Naive thymus-derived CD4-positive, alpha-beta T cell (primary cell): ENCODE measurements around the gene CCDC137. TPM values are rescaled to one million over a fixed set of nuclear protein-coding genes. Genes with fewer than 3 reads are reported as not detected.

Source experiments
- ATAC-seq: fragments of 150-1000 bp; cut with Tn5 transposase; 2 replicates; pipeline ENCODE4 v1.10.0; 2021; ENCODE audit warnings: mild to moderate bottlenecking, moderate library complexity
- CTCF ChIA-PET: fragments of 350-600 bp; sonication (Branson Sonifier 250); formaldehyde crosslinking; loops from one replicate; lab custom pipeline; 2021; ENCODE audit warnings: antibody characterized with exemption; lab: Charles Lee
- POLR2A ChIA-PET: fragments of 350-600 bp; sonication (Branson Sonifier 250); formaldehyde crosslinking; loops from one replicate; lab custom pipeline; 2021; ENCODE audit warnings: antibody characterized with exemption, inconsistent platforms; lab: Charles Lee
- DNase-seq, 9 donors: peaks; one replicate each; pipeline versions ENCODE4 v3.0.0 to v3.0.0-alpha.2; 2020 to 2022; ENCODE audit warnings: mixed read lengths in 1 of 9
- H3K27ac ChIP-seq: one replicate; pipeline ENCODE4 v1.7.0; 2013; ENCODE audit warnings: mild to moderate bottlenecking, low read depth, low read length, moderate library complexity
- H3K27me3 ChIP-seq, 2 donors: one replicate each; pipeline ENCODE4 v1.7.0; 2013; ENCODE audit warnings: low read length in 2 of 2, mild to moderate bottlenecking in 2 of 2, moderate library complexity in 2 of 2; ENCODE audit not compliant: control insufficient read depth in 2 of 2, insufficient read depth in 2 of 2
- H3K36me3 ChIP-seq, 3 experiments: 1 replicate in 2 of 3; 2 replicates in 1 of 3; pipeline ENCODE4 v1.7.0; 2013; ENCODE audit warnings: low read length in 3 of 3, mild to moderate bottlenecking in 3 of 3, moderate library complexity in 1 of 3; ENCODE audit not compliant: insufficient read depth in 3 of 3, control insufficient read depth in 2 of 3
- H3K4me1 ChIP-seq, 2 donors: one replicate each; pipeline ENCODE4 v1.7.0; 2013; ENCODE audit warnings: low read length in 2 of 2, mild to moderate bottlenecking in 2 of 2, moderate library complexity in 1 of 2; ENCODE audit not compliant: control insufficient read depth in 2 of 2, insufficient read depth in 2 of 2
- H3K4me3 ChIP-seq: 2 replicates; pipeline ENCODE4 v1.7.0; 2013; ENCODE audit warnings: mild to moderate bottlenecking, low read length
- H3K9me3 ChIP-seq, 3 experiments: 1 replicate in 2 of 3; 2 replicates in 1 of 3; pipeline ENCODE4 v1.7.0; 2013; ENCODE audit warnings: low read length in 3 of 3; ENCODE audit not compliant: control insufficient read depth in 2 of 3
- H3K27ac Mint-ChIP-seq, 9 donors: one replicate each; pipeline ENCODE4 v1.8.0; 2020 to 2022; ENCODE audit warnings: mixed read lengths in 9 of 9, mild to moderate bottlenecking in 8 of 9, moderate library complexity in 5 of 9, inconsistent platforms in 2 of 9
- H3K27me3 Mint-ChIP-seq, 5 donors: one replicate each; pipeline ENCODE4 v1.8.0; 2021 to 2022; ENCODE audit warnings: mixed read lengths in 5 of 5, mild to moderate bottlenecking in 1 of 5
- H3K36me3 Mint-ChIP-seq, 5 donors: one replicate each; pipeline ENCODE4 v1.8.0; 2020 to 2022; ENCODE audit warnings: mixed read lengths in 5 of 5, mild to moderate bottlenecking in 3 of 5, inconsistent platforms in 1 of 5
- H3K4me1 Mint-ChIP-seq, 7 donors: one replicate each; pipeline ENCODE4 v1.8.0; 2020 to 2022; ENCODE audit warnings: mixed read lengths in 7 of 7, mild to moderate bottlenecking in 3 of 7, inconsistent platforms in 1 of 7
- H3K4me3 Mint-ChIP-seq, 10 donors: one replicate each; pipeline ENCODE4 v1.8.0; 2020 to 2022; ENCODE audit warnings: mild to moderate bottlenecking in 10 of 10, mixed read lengths in 10 of 10, moderate library complexity in 6 of 10, inconsistent platforms in 2 of 10
- H3K9me3 Mint-ChIP-seq, 11 donors: one replicate each; pipeline ENCODE4 v1.8.0; 2020 to 2022; ENCODE audit warnings: mixed read lengths in 11 of 11, mild to moderate bottlenecking in 4 of 11, inconsistent platforms in 1 of 11, moderate library complexity in 1 of 11
- intact Hi-C, 2 donors: fragments of 100-400 bp; cut with micrococcal nuclease; formaldehyde crosslinking; loops; one replicate each; pipeline ENCODE4 v1.15.1; 2023
- polyA plus RNA-seq, 2 donors: library from polyadenylated mRNA; unstranded; fragments of 300-500 nt; fragmentation: Illumina TruSeq; gene quantifications; one replicate each; pipeline ENCODE4 v1.2.3, GENCODE V29; 2021
- total RNA-seq, 6 experiments: library from RNA in 5 of 6; stranded (reverse) in 5 of 6; gene quantifications; 1 replicate in 5 of 6; 2 replicates in 1 of 6; pipeline ENCODE4 v1.2.3 and lab custom pipeline; 2021 to 2026

Gene CCDC137
- total and polyA plus RNA-seq, 7 experiments from 2014 or later, result 10.0 to 33.5 (median 26.0) TPM

- Mint-ChIP-seq H3K4me1 (peaks cover 22 to 50% (median 40%) of the 10 kb centered on the region in 7 donors), H3K27ac (peak overlapping the region in 8 of 9 donors; percentile 51 to 93 (median 63)), H3K36me3 (peaks cover 4 to 14% (median 5%) of the 10 kb centered on the region in 5 donors), H3K4me3 (peak overlapping the region; percentile 88 to 99 (median 96)), H3K27me3 (peaks cover 0 to 3% (median 0%) of the 10 kb centered on the region in 5 donors), H3K9me3 (peaks cover 0 to 4% (median 0%) of the 10 kb centered on the region in 11 donors)
- intact Hi-C loops, result loop anchor here (1.0 to 10.0 kb wide), 12 partner anchors 16 to 415 kb away; partner anchors contain the start of genes ACTG1 (in 2 of the 2), CCDC137 (in 2 of the 2), MRPL12 (in 2 of the 2) and NPLOC4 (in 2 of the 2)
- ChIA-PET POLR2A (interaction anchor here (0.6 to 4.7 kb wide), 16 partner anchors 13 to 445 kb away, joined by 3 to 49 read pairs (median 4); partner anchors contain the start of genes ALYREF, CCDC137, MRPL12 and OXLD1), CTCF (interaction anchor here (0.5 kb wide), 1 partner anchor 28 kb away, joined by 3 read pairs; no protein-coding TSS in a partner anchor)
- Histone ChIP-seq H3K27ac (peak overlapping the region; percentile 84), H3K4me1 (peaks cover 22 to 24% of the 10 kb centered on the region in 2 donors), H3K27me3 (no peaks in the 10 kb centered on the region), H3K36me3 (peaks cover 6 to 29% (median 11%) of the 10 kb centered on the region in 3 experiments), H3K9me3 (no peaks in the 10 kb centered on the region), H3K4me3 (peak overlapping the region; percentile 76)
- ATAC-seq (no peak), DNase-seq (no peak)
Measured at GRCh38 chr17:81682565-81683207, 16.1 kb downstream of the CCDC137 start.

- Histone ChIP-seq H3K4me1 (peaks cover 22 to 24% of the 10 kb centered on the region in 2 donors), H3K27ac (peak overlapping the region; percentile 84), H3K36me3 (peaks cover 6 to 34% (median 11%) of the 10 kb centered on the region in 3 experiments), H3K4me3 (peak overlapping the region; percentile 76), H3K9me3 (no peaks in the 10 kb centered on the region), H3K27me3 (no peaks in the 10 kb centered on the region)
- Mint-ChIP-seq H3K4me3 (peak overlapping the region; percentile 88 to 99 (median 96)), H3K36me3 (peaks cover 4 to 14% (median 5%) of the 10 kb centered on the region in 5 donors), H3K4me1 (peaks cover 22 to 49% (median 40%) of the 10 kb centered on the region in 7 donors), H3K27me3 (peaks cover 0 to 3% (median 0%) of the 10 kb centered on the region in 5 donors), H3K27ac (peak overlapping the region; percentile 51 to 96 (median 79)), H3K9me3 (peaks cover 0 to 4% (median 0%) of the 10 kb centered on the region in 11 donors)
- ATAC-seq (no peak), DNase-seq (no peak)
- ChIA-PET POLR2A (interaction anchor here (0.8 to 4.7 kb wide), 19 partner anchors 13 to 460 kb away, joined by 3 to 49 read pairs (median 4); partner anchors contain the start of genes ALYREF, CCDC137, CEP131 and DCXR), CTCF (interaction anchor here (0.5 kb wide), 1 partner anchor 29 kb away, joined by 3 read pairs; no protein-coding TSS in a partner anchor)
- intact Hi-C loops, result loop anchor here (1.0 to 10.0 kb wide), 12 partner anchors 16 to 414 kb away; partner anchors contain the start of genes ACTG1 (in 2 of the 2), CCDC137 (in 2 of the 2), MRPL12 (in 2 of the 2) and NPLOC4 (in 2 of the 2)
Measured at GRCh38 chr17:81683208-81683583, 16.7 kb downstream of the CCDC137 start.

- CTCF ChIA-PET, result interaction anchor here (0.5 kb wide), 1 partner anchor 29 kb away, joined by 3 read pairs; no protein-coding TSS in a partner anchor
Measured at GRCh38 chr17:81683584-81684441, 17.3 kb downstream of the CCDC137 start, which contains the start of the genes ARL16 and HGS. TSS of gene ARL16 (minus strand) at chr17:81683797. CDS start at chr17:81683753, 44 bp downstream. TSS of gene HGS (plus strand) at chr17:81684011. CDS start at chr17:81684067, 56 bp downstream.

DNA sequence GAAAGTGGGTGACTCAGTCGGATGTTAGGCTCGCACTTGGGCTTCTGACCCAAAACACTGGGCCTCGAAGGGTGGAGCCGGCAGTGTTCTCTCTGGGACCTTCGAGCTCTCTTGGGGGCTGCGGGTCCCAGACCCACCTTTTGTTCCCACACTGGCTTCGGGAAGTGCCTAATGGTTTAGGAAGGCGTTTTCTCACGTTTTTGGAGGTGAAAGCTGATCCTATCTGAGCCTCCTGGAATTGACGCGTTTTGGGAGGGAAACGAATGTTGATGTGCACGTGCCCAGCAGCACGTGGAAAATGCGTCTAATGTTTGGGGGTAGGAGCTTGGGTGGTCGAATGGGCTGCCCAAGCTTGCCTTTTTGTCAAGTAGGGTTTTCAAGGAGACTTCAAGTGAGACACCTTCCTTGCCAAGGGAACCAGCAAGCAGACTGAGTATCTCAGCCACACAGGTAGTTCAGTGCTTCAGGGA is 17.9 kb downstream of the CCDC137 start:
- POLR2A ChIA-PET, result interaction anchor here (0.6 to 4.7 kb wide), 13 partner anchors 9 to 772 kb away, joined by 3 to 49 read pairs (median 3); partner anchors contain the start of genes CCDC137, DCXR, MCRIP1 and MRPL12
- peak in 1 of 9 donors; percentile 38 for DNase-seq

More at GRCh38 chr17:81683584-81684441, 17.3 kb downstream of the CCDC137 start, which contains the start of the genes ARL16 and HGS:
- POLR2A ChIA-PET, result interaction anchor here (0.6 to 4.7 kb wide), 24 partner anchors 8 to 772 kb away, joined by 3 to 49 read pairs (median 4); partner anchors contain the start of genes ALYREF, CCDC137, CEP131 and DCXR
- H3K4me3 ChIP-seq, result peak within 1 kb of the TSS; percentile 76
- no peaks in the 10 kb centered on the region for H3K27me3 ChIP-seq
- peak within 1 kb of the TSS; percentile 84 for H3K27ac ChIP-seq
- Mint-ChIP-seq H3K4me3 (peak within 1 kb of the TSS; percentile 88 to 99 (median 96)), H3K9me3 (peaks cover 0 to 4% (median 0%) of the 10 kb centered on the region in 11 donors), H3K27ac (peak within 1 kb of the TSS; percentile 83 to 97 (median 95)), H3K36me3 (peaks cover 4 to 16% (median 5%) of the 10 kb centered on the region in 5 donors), H3K4me1 (peaks cover 22 to 49% (median 40%) of the 10 kb centered on the region in 7 donors), H3K27me3 (peaks cover 0 to 3% (median 0%) of the 10 kb centered on the region in 5 donors)
- H3K4me1 ChIP-seq, result peaks cover 22 to 24% of the 10 kb centered on the region in 2 donors
- no peaks in the 10 kb centered on the region for H3K9me3 ChIP-seq
- DNase-seq, result peak; percentile 91 to 98 (median 97)
- peaks cover 6 to 40% (median 16%) of the 10 kb centered on the region in 3 experiments for H3K36me3 ChIP-seq
- ATAC-seq, result peak; percentile 98
- intact Hi-C loops, result loop anchor here (1.0 to 10.0 kb wide), 12 partner anchors 17 to 413 kb away; partner anchors contain the start of genes ACTG1 (in 2 of the 2), CCDC137 (in 2 of the 2), MRPL12 (in 2 of the 2) and NPLOC4 (in 2 of the 2)

GRCh38 chr17:81685108-81685507 is 18.6 kb downstream of the CCDC137 start:
- peak in 1 of 9 donors; percentile 40 for DNase-seq
- Mint-ChIP-seq H3K4me1 (peaks cover 27 to 50% (median 42%) of the 10 kb centered on the region in 7 donors), H3K27me3 (peaks cover 0 to 3% (median 0%) of the 10 kb centered on the region in 5 donors), H3K9me3 (peaks cover 0 to 4% (median 0%) of the 10 kb centered on the region in 11 donors), H3K27ac (peak overlapping the region in 8 of 9 donors; percentile 36 to 86 (median 72)), H3K4me3 (peak overlapping the region; percentile 78 to 95 (median 87)), H3K36me3 (peaks cover 4 to 19% (median 5%) of the 10 kb centered on the region in 5 donors)
- Histone ChIP-seq H3K4me1 (peaks cover 22 to 24% of the 10 kb centered on the region in 2 donors), H3K27me3 (no peaks in the 10 kb centered on the region), H3K36me3 (peaks cover 6 to 51% (median 21%) of the 10 kb centered on the region in 3 experiments), H3K4me3 (peak overlapping the region; percentile 76), H3K27ac (peak overlapping the region; percentile 84), H3K9me3 (no peaks in the 10 kb centered on the region)
- ChIA-PET CTCF (no interaction called here), POLR2A (interaction anchor here (0.6 to 4.7 kb wide), 8 partner anchors 9 to 812 kb away, joined by 3 to 49 read pairs (median 3); partner anchors contain the start of genes CCDC137, MCRIP1, MRPL12 and OXLD1)
- ATAC-seq, result no peak
- intact Hi-C loops, result loop anchor here in 1 of 2 donors (10.0 kb wide), 1 partner anchor 350 kb away; the partner anchor contains the start of genes DCXR and RAC3

More for the DNA sequence above, 17.9 kb downstream of the CCDC137 start:
- Mint-ChIP-seq H3K27ac (peak overlapping the region; percentile 36 to 86 (median 70)), H3K9me3 (peaks cover 0 to 4% (median 0%) of the 10 kb centered on the region in 11 donors), H3K27me3 (peaks cover 0 to 3% (median 0%) of the 10 kb centered on the region in 5 donors), H3K4me3 (peak overlapping the region; percentile 78 to 95 (median 87)), H3K36me3 (peaks cover 4 to 18% (median 5%) of the 10 kb centered on the region in 5 donors), H3K4me1 (peaks cover 26 to 50% (median 42%) of the 10 kb centered on the region in 7 donors)
- H3K27me3 ChIP-seq, result no peaks in the 10 kb centered on the region
- H3K36me3 ChIP-seq, result peaks cover 6 to 47% (median 21%) of the 10 kb centered on the region in 3 experiments
- H3K4me1 ChIP-seq, result peaks cover 22 to 24% of the 10 kb centered on the region in 2 donors
- ATAC-seq, result no peak
- peak overlapping the region; percentile 76 for H3K4me3 ChIP-seq
- peak overlapping the region; percentile 84 for H3K27ac ChIP-seq
- H3K9me3 ChIP-seq, result no peaks in the 10 kb centered on the region
- CTCF ChIA-PET, result no interaction called here
- intact Hi-C loops, result loop anchor here (5.0 to 10.0 kb wide), 4 partner anchors 132 to 413 kb away; partner anchors contain the start of genes ACTG1 (in 2 of the 2), DCXR (in 1 of the 2), FAAP100 (in 1 of the 2) and FASN (in 1 of the 2)
